PFSK-1 (cell line): ENCODE measurements around the gene SLC19A1.

Experiments used
- POLR2AphosphoS5 ChIP-seq: IDR thresholded peaks from 2 replicates; pipeline ENCODE4 v1.6.1; 2012; ENCODE audit warnings: low read depth, mild to moderate bottlenecking, control low read depth, low read length, moderate library complexity
- SIN3A ChIP-seq: IDR thresholded peaks from 2 replicates; pipeline ENCODE4 v1.6.1; 2012; ENCODE audit warnings: mild to moderate bottlenecking, low read length, moderate library complexity, borderline replicate concordance; ENCODE audit not compliant: insufficient read depth
- TAF1 ChIP-seq: IDR thresholded peaks from 2 replicates; pipeline ENCODE4 v1.6.1; 2012; ENCODE audit warnings: low read length, control low read depth, borderline replicate concordance; ENCODE audit not compliant: insufficient read depth
- TF ChIP-seq, protein P1 (sequence below), 2 experiments: IDR thresholded peaks; 2 replicates each; pipeline versions ENCODE4 v1.6.1 to v1.8.0; 2011 to 2012; ENCODE audit warnings: low read depth in 2 of 2, low read length in 2 of 2, control low read depth in 1 of 2, inconsistent platforms in 1 of 2, mild to moderate bottlenecking in 1 of 2, moderate library complexity in 1 of 2; ENCODE audit not compliant: insufficient read depth in 1 of 2

DNA sequence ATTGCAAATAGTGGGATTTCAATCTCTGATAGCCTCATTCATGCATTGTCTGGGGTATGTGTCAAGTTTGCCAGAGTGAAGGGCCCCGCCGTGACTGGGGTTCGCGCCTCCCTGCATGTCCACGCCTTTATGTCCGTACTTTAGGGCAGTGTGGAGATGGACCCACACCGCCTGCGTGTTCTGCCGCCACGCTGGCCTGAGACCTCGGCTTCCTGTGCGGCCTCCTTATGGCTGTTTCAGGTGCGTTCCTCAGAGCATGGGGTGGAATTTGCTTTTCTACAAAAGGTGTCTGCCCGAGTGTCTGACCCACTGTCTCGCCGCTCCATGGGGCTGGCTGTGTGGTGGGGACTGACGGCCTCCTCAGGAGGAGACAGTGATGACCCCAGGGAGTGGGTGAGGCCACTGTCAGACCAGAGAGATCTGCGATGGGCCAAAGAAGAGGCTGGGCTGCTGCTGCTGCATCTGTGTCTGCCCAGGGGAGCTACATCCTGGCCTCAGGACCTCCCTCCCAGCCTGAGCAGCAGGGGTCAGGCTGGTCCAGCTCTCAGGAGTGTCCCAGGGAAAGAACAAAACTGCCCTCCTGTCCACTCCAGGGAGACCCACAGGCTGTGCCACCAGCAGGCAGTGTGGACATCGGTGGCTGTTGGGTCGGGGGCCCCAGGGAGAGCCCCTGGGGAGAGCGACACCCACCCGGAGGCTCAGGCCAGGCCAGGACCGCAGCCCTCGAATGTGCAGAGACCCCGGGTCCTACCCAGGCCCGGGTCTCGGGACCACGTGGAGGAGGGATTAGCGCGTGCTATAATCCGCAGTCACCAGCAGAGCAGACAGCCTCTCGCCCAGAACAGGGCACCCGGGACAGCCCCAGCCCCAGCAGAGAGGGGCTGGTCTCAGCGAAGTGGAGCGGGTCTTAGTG, 9.8 kb upstream of the SLC19A1 start:
- TF ChIP-seq, protein P1, sequence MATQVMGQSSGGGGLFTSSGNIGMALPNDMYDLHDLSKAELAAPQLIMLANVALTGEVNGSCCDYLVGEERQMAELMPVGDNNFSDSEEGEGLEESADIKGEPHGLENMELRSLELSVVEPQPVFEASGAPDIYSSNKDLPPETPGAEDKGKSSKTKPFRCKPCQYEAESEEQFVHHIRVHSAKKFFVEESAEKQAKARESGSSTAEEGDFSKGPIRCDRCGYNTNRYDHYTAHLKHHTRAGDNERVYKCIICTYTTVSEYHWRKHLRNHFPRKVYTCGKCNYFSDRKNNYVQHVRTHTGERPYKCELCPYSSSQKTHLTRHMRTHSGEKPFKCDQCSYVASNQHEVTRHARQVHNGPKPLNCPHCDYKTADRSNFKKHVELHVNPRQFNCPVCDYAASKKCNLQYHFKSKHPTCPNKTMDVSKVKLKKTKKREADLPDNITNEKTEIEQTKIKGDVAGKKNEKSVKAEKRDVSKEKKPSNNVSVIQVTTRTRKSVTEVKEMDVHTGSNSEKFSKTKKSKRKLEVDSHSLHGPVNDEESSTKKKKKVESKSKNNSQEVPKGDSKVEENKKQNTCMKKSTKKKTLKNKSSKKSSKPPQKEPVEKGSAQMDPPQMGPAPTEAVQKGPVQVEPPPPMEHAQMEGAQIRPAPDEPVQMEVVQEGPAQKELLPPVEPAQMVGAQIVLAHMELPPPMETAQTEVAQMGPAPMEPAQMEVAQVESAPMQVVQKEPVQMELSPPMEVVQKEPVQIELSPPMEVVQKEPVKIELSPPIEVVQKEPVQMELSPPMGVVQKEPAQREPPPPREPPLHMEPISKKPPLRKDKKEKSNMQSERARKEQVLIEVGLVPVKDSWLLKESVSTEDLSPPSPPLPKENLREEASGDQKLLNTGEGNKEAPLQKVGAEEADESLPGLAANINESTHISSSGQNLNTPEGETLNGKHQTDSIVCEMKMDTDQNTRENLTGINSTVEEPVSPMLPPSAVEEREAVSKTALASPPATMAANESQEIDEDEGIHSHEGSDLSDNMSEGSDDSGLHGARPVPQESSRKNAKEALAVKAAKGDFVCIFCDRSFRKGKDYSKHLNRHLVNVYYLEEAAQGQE (IDR thresholded peaks at IDR 0.05; ENCODE audit: insufficient read depth in 1 of 2, low read depth in 2 of 2, low read length in 2 of 2): no peak
- TF ChIP-seq SIN3A: no peak
- TF ChIP-seq TAF1: no peak
- no peak for TF ChIP-seq POLR2AphosphoS5
